Measurements from ENCODE around the gene SLIT1. TPM values are rescaled to one million over a fixed set of nuclear protein-coding genes. Genes with fewer than 3 reads are reported as not detected.

Gene SLIT1
- total and polyA plus RNA-seq, 2 of the 8 experiments (the other 6 are each of a cell fraction or from before 2014, with no cell fraction given): 0.70 to 0.88 TPM

DNA sequence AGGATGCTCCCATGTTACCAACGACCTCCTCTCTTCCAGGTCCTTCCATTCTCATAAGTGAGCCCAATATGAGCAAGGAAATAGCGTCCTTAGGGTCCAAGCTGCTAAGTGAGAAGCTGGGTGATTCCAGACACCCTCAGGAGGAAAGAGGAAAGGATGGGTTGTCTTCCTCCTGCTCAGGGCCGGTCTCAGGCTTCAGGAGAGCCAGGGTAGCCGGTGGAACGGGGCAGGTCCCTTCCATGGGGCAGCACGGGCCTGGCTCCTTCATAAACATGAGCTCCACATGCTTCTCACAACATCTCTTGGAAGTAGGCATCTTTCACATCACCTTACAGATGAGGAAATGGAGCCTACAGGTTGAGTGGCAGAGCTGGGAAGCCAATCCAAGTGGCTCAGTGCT, 12.7 kb downstream of the SLIT1 start (continued):
- TF ChIP-seq MAFK (IDR thresholded peaks at IDR 0.05; ENCODE audit: low read depth, low read length) (no peak), SUZ12 (IDR thresholded peaks at IDR 0.05; ENCODE audit: low read length) (no peak), FOSL1 (IDR thresholded peaks at IDR 0.05; ENCODE audit: insufficient read depth, low read depth, low read length) (no peak), YY1 (IDR thresholded peaks at IDR 0.05; ENCODE audit: low read depth, low read length) (no peak)

Measured in H1 (cell line).